Right ventricle myocardium superior (tissue), 1 donor: ENCODE measurements around the gene CFAP90. TPM values are rescaled to one million over a fixed set of nuclear protein-coding genes. Genes with fewer than 3 reads are reported as not detected.

Experiments used
- ATAC-seq: fragments of 200-7000 bp; cut with Tn5 transposase; one replicate; pipeline ENCODE4 v1.9.1; 2020; ENCODE audit warnings: mild to moderate bottlenecking; ENCODE audit not compliant: poor library complexity
- DNase-seq: peaks from one replicate; pipeline ENCODE4 v3.0.0-alpha.2; 2020
- intact Hi-C: fragments of 100-400 bp; cut with DNase I; formaldehyde crosslinking; loops from one replicate; pipeline ENCODE4 v1.11.2; 2022
- total RNA-seq: library from RNA; stranded (reverse); fragmentation: NEBNext Ultra II Directional; extraction: Animal tissue kit (Norgen Biotek cat#: 25700); gene quantifications from one replicate; pipeline ENCODE4 v1.2.1, GENCODE V29; 2021
- donor health status: DM: no; HTN: yes; CAD: no; lungs with severe emphysema.

The CFAP90 gene
- total RNA-seq, 1 donor from 2014 or later, result not detected

DNA sequence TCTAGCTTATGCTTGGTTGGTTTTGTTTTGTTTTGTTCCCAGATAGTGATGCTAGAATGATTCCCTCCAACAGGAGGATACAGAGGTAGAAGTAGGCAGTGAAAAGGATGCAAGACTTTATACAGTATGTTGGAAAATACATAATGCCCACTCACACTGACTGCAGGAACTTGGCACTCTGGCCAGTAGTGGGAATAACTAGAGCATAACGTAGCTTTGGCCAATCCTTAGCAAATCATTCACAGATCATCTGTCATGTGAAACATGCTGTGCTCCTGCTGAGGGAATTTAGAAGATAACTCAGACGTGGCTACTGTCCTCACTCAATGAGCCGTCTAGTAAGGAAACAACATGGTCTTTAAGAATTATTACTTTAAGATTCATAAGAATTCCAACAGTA lies 13.5 kb downstream of the CFAP90 start:
- intact Hi-C loops, result no loop called here
- ATAC-seq, result no peak
- no peak for DNase-seq

DNA sequence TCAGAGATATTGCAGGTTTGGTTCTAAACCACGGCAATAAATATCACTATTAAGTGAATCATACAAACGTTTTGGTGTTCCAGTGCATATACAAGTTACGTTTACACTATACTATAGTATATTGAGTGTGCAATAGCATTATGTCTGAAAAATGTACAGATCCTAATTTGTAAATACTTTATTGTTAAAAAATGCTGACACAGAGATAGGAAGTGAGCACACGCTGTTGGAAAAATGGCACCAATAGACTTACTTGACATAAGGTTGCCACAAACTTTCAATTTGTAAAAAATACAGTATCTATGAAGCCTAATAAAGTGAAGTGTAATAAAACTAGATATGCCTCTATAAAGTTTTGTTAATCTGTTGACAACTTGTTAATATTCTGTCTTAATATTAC lies 16.0 kb downstream of the CFAP90 start:
- ATAC-seq, result no peak
- intact Hi-C loops, result no loop called here

DNA sequence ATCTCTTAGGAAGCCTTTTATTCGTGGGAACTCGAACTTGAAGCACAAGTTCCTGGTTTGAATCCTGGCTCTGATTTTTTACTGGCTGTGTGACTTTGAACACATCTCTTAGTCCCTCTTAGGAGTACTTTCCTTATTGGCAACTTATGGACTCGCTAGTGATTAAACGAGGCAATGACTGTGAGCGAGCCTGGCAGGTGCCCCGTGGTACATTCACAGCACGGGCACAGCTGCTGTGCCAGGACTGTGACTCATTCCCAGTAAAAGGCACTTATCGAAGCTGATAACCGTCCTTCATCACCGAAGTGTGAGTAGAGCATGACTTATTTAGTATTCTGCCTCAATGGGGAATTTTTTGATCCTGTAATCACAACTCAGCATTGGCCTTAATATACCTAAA lies 22.7 kb downstream of the CFAP90 start:
- DNase-seq (peak; percentile 75), ATAC-seq (peak; percentile 96)
- intact Hi-C loops, result no loop called here

More for the DNA sequence above, 16.0 kb downstream of the CFAP90 start:
- DNase-seq, result no peak

DNA sequence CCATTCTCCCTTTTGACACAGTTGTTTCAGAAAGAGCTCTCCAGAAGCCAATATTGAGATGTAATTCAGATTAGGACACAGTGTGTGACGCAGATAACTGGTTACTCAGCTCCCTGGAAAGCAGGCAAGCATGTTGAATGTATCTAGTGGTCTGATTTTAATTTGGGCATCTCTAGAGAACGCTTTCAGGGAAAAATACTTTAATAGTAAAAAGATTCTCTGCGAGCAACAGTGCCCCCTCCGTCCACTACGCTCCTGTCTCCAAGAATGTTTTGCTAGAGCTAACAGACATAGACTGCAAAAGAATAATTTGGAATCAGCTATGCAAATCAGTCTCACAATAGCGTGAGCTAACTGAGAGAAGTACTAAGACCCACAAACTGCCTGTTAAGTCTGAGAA lies 23.3 kb downstream of the CFAP90 start:
- DNase-seq (no peak), ATAC-seq (no peak)
- intact Hi-C loops, result no loop called here

DNA sequence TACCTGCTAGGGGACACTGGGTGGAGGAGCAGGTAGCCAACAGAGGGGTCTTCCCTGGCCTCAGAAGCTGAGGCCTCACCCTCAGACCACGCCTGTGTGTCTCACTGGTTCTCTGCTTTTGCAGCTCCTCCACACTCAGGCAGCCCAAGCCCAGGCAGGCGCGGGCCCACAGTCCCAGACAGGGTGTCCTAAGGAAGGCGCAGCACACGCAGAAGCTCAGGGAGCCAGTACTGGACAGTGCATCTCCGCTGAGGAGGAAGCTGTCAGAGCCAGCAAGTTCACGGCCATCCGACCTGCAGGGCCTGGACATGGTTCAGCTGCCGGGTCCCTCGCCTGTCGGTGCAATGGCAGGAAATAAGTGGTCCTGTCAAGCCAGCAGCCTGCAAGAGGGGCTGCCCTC lies 25.3 kb downstream of the CFAP90 start:
- intact Hi-C loops, result no loop called here
- no peak for ATAC-seq

DNA sequence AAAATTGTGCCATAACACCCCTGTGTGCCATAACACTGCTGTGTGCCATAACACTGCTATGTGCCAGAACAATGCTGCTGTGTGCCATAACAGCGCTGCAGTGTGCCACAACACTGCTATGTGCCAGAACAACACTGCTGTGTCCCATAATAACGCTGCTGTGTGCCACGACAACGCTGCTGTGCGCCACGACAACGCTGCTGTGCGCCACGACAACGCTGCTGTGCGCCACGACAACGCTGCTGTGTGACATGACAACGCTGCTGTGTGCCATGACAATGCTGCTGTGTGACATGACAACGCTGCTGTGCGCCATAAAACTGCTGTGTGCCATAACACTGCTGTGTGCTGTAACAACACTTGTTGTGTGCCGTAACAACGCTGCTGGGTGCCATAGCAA lies 25.9 kb downstream of the CFAP90 start:
- ATAC-seq (no peak), DNase-seq (no peak)
- intact Hi-C loops, result no loop called here

More for the DNA sequence above, 25.3 kb downstream of the CFAP90 start:
- DNase-seq, result no peak

DNA sequence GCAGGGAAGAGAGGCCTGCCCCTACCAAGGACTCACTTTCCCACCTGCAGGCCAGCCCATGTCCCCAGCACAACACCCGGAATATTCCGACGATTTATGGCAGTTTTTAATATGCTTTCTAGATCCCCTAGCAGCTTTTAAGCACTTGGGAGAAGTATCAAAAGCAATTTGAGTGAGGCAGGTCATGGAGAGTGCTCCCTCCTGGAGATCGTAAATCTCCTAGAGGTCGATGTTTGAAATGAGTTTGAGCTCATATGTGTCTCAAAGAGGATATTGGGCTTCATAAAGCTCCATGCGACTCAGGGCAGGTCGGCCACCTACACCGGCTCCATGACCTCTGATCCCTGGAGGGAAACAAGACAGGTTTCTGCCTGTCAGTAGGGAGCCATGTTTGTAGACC lies 27.3 kb downstream of the CFAP90 start:
- ATAC-seq (no peak), DNase-seq (no peak)
- intact Hi-C loops, result no loop called here

DNA sequence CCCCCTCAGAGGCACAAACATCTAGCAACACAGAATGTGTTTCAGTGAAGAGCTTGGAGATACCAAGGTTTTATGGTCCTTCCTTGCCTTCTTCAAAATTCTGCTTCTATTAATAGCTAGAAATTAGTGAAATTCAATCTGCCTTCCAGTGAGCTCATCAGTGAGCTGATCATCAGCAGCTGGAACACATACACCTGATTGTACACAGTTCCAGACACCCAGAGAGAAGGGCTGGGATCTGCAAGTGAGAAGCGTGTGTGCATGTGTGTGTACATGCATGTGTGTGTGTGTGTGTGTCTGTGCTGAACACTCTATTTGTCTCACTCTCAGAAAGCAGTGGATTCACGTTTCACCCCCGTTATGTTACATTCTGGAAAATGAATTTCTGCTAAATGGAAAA lies 28.5 kb downstream of the CFAP90 start:
- intact Hi-C loops, result no loop called here
- DNase-seq (no peak), ATAC-seq (no peak)

DNA sequence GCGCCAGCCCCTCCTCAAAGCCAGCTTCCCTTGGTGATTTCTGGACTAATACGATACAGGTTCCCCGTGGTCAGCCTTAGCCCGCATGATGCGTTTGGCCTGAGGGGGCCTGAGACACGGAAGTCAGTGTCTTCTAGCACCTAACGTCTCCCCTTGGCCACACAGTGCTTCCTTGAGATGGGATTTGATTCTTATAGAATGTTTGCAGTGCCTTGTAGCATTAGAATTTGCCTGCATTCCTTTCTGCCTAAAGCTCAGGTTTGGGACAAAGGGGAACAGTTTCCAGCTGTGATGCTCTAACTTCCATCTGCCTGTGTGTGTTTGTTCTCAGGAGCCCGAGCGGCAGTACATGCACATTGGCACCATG lies 34.4 kb downstream of the CFAP90 start:
- ATAC-seq, result no peak
- DNase-seq, result no peak
- intact Hi-C loops, result no loop called here

DNA sequence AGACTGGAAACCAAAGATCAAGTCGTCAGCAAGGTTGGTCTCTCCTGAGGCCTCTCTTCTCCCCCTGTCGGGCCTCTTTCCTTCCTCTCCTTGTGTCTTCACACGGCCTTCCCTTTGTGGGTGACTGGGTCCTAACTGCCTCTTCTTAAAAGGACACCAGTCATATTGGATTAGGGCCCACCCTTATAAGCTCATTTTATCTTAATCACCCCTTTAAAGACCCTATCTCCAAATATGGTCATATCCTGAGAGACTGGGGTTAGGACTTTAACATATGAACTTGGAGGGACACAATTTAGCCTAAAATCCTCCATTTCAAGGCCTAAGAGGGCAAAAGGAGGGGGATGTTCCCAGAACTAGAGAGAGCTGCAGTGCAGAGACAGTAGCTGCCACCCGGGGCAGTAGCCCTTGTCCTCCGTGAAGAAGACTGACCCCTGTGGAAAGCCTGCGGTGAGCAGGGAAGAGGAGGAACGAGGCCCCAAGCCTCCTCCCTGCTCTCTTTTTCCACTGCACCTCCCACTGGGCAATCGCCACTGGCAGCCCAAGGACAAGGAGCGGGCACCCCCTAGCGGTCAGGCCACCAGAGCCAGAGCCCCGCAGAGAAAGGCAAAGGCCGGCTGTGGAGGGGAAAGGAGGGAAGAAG lies 34.9 kb downstream of the CFAP90 start:
- intact Hi-C loops, result no loop called here
- ATAC-seq (peak; percentile 92), DNase-seq (peak; percentile 89)

DNA sequence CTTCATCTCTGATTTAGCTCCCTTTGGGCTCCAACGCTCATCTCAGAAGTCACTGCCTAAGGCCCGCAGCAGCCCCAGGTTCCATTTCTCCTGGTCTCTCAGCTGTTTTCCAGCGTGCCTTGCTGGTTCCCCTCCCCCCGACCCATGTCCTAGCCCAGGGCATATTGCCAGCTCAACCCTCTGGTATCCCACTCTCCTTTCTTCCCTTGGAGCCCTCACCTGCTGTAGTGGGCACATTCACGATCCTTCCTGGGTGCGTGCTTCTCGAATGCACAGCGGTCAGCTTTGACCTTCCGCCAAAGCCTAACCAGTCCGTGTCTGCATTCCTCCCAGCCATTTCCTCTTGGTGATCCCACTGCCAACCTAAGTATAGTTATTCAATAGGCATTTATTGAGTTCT lies 36.1 kb downstream of the CFAP90 start:
- no peak for DNase-seq
- ATAC-seq, result no peak
- intact Hi-C loops, result no loop called here

DNA sequence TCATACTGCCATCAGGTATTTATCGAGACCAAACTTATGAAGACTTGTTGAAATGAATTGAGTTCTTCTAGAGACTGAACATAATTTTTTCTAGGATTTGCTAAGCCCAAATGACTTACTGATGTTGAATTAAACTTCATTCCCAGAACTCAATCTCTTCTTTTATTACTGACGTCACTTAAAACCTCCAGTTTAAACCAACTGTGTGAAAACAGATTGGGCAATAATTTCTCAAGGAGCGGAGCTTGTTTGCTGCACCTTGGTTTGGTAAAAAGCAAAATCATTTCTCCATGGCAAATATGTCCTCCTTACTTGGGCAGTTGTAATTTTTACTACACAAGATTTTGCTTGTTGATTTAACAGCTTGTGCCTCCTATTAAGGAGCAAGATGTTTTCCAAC lies 37.4 kb downstream of the CFAP90 start:
- no peak for DNase-seq
- intact Hi-C loops, result no loop called here
- no peak for ATAC-seq

DNA sequence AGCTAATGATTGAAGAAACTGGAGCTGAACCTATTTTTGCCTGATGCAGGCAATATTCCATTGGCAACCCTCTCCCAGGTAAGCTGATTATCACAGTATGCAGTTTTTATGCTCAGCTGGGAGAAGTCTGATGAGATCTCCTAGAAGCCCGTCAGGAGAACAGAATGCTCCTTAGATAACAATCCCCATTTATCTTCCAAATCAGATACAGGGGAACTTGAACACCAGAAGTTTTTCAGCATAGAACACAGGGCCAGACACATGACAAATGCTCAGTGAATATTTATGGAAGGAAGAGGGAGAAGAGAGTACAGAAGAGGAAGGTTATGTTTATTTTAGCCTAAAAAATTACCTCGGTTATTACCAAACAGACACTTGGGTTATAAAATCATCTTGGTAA lies 37.9 kb downstream of the CFAP90 start:
- no peak for ATAC-seq
- intact Hi-C loops, result no loop called here
- DNase-seq, result no peak

DNA sequence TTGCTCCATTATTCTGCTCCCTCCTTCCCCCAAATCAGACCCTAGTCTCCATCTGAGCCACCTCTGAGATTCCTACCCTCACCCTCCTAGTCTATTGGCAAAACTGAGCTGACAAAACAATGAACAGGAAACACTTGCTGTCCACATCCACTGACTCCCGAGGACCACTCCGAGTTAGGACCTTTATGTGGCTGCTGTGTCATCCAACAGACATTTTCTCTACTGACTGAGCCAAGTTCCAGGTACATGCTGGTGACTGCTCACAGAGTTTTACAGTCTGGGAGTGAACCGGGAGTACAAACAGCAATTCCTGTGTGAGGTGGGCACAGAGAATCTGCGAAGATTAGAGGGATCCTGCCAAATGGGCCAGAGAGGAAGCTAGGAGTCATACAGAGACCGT lies 39.2 kb downstream of the CFAP90 start:
- no peak for DNase-seq
- ATAC-seq, result no peak
- intact Hi-C loops, result no loop called here

DNA sequence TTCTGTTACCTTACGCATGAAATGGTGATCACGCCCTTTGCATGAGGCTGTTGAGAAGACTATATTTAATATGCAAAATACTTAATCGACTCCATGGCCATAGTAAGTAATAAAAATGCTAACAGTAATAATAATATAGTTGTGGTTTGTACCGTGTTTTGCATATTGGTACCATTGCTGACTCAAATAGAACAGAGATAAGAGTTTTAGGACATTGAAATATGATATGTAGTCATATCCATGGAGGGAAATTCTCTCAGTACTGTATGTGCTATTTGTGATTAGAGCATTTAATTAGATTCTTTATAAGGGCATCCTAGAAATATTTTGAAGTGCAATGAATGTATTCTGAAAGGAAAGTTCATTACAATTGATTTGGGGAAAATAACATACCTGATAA lies 41.9 kb downstream of the CFAP90 start:
- intact Hi-C loops, result no loop called here
- DNase-seq (no peak), ATAC-seq (no peak)

DNA sequence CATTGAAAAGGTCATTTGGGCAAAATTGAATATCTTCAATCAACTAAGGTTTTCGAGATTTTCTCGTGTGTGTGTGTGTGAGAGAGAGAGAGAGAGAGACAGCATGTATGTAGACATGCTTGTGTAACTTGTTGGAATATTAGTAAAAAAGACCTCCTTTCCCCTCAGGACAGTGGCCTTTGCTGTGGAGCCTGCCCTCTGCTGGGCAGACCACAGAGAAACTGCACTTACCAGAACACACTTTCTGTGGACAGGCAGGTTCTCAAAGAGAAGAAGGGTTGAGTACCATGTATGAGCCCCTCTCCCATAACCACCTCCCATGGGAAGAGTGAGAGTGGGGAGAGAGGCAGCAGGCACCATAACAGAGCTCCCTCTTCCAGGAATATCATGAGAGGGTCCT lies 45.6 kb downstream of the CFAP90 start:
- ATAC-seq, result no peak
- intact Hi-C loops, result no loop called here
- no peak for DNase-seq

DNA sequence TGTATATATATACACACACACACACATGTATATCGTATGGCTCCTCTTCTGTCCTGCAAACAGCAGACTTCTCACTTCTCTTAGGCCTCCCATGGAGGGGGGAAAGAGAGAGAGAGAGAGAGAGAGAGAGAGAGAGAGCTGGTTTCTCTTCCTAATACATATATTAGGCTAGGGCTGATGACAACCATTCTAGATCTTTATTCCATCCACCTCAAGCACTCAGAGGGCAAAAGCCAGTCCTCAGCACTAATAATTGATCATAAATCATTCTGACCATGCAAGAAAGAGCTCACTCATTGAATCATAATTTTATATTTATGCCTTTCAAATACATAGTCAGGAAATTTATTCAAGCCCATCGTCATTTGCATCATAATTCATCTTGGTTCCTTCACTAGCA lies 47.0 kb downstream of the CFAP90 start:
- ATAC-seq (no peak), DNase-seq (no peak)
- intact Hi-C loops, result no loop called here

DNA sequence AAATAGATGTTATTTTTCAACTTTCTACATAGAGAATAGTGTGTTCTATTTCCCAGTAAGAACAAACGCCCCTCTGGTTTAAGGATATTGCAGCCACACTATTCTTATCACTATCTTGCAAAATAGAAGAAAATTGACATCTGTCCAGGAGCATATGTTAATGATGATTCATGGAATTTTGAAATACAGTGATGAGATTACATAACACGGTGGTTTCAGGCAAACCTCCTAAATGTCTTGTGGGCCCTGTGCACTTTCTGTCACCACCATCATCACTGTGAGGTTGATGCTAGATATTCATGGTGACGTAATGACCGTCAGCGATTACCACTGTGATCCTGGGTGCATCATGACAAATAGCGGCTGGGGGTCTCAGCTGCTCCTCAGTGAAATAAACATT lies 48.1 kb downstream of the CFAP90 start:
- no peak for ATAC-seq
- no peak for DNase-seq
- intact Hi-C loops, result no loop called here

DNA sequence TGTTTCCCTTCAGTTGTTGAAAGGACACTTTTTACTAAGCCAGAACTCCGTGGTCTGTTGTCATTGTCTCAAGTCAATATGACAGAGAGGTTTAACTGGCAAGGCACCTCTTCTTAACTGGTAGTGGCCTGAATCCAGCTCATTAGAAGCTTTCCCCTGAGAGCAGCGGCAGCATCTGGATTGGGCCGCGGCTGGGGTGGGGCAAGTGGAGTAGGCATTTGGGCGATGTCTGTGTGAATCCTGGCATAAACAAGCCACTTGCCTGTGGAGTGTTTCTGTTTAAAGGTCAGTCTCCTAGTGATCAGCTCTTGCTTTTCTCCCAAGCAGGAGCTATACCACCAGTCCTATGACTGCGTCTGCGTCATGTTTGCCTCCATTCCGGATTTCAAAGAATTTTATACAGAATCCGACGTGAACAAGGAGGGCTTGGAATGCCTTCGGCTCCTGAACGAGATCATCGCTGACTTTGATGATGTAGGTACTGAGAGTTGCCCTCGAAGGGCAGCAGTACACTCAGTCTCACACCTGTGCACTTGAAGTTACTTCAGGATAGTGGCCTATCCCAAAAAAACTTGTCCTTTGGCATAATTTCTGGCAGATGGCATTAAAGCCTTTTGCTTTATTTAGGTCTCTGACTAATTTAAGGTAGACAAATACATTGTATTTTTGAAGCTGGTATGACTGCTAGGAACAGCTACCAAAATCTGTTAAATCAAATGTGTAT lies 48.9 kb downstream of the CFAP90 start:
- DNase-seq (no peak), ATAC-seq (no peak)
- intact Hi-C loops, result no loop called here

DNA sequence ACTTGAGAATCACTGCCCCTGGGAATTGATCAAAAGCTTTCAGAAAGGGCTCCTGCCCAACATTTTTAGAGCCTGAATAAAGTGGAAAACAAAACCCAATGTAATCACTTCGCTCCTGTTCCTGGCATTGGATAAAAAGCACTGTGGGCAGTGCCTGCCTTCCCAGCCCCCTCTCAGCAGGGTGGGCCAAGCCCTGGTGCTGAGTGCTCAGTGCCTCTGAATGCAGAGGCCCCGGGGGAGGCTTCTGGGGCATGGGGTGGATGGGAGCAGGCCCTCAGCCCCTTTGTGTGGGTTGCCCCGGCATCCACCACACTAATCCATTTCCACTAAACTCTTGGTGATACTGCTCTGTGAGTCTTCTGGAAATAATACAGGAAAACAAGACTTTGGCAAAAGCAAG lies 55.6 kb downstream of the CFAP90 start:
- intact Hi-C loops, result no loop called here
- ATAC-seq (no peak), DNase-seq (no peak)

DNA sequence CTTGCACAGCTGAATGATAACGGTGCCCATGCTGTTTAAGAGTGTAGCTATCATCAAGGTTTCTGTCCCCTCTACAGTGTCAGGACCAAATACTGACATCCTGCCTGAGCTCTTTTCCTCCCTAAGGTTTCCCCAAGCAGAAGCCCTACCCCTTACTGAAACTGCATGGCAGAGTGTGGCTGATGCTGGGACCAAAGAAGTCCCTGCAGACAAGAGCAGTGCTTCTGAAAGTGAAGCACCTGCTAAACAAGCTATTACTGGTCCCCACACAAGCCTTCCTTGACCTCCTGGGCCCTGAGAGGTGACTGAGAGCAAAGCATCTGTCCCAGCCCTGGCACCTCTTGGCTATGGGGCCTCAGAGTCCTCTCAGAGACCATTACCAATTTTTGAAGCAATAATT lies 56.1 kb downstream of the CFAP90 start:
- DNase-seq (no peak), ATAC-seq (no peak)
- intact Hi-C loops, result no loop called here
